Left cardiac atrium (tissue), 4 donors: ENCODE measurements around the gene AGXT. TPM values are rescaled to one million over a fixed set of nuclear protein-coding genes. Genes with fewer than 3 reads are reported as not detected.
"Not testable (repeated sequence)": the region's sequence is repeated elsewhere in the genome, so short reads cannot be mapped to it uniquely, and the experiment has no call there.

Source experiments
- ATAC-seq, 2 donors: fragments of 200-7000 bp; cut with Tn5 transposase; one replicate each; pipeline ENCODE4 v1.9.1; 2020; ENCODE audit warnings: mild to moderate bottlenecking in 2 of 2, moderate library complexity in 2 of 2
- DNase-seq: peaks from one replicate; pipeline ENCODE4 v3.0.0-alpha.2; 2020
- intact Hi-C, 2 donors: fragments of 100-400 bp; cut with DNase I; formaldehyde crosslinking; loops; one replicate each; pipeline versions ENCODE4 v1.14.1 to v1.15.1; 2022 to 2023
- total RNA-seq, 2 donors: library from RNA; stranded (reverse); fragmentation: NEBNext Ultra II Directional; extraction: Animal tissue kit (Norgen Biotek cat#: 25700); gene quantifications; one replicate each; pipeline ENCODE4 v1.2.1, GENCODE V29; 2021
- donor health status: DM: no; HTN: yes; CAD: no.
- donor health status: DM: no; HTN: yes; CAD: no; lungs with severe emphysema.
- donor health status: DM: yes; HTN: yes; CAD: no.
- donor health status: Dilated cardiomyopathy.

Gene AGXT
- total RNA-seq, 2 donors from 2014 or later: 0.24 to 0.29 TPM

- ATAC-seq (no peak), DNase-seq (no peak)
- intact Hi-C loops: loop anchor here (10.0 kb wide), 1 partner anchor 323 kb away; no protein-coding TSS in a partner anchor
Observed at GRCh38 chr2:240837621-240838020, 31.0 kb upstream of the AGXT start.

GRCh38 chr2:240839152-240840143 is 29.2 kb upstream of the AGXT start:
- no peak for ATAC-seq
- intact Hi-C loops: loop anchor here (10.0 kb wide), 1 partner anchor 325 kb away; no protein-coding TSS in a partner anchor
- DNase-seq: no peak

GRCh38 chr2:240840435-240841060 is 28.1 kb upstream of the AGXT start:
- intact Hi-C loops: no loop called here
- DNase-seq: peak; percentile 70
- peak; percentile 82 to 91 for ATAC-seq

- intact Hi-C loops, ATAC-seq, DNase-seq: not testable (repeated sequence)
Observed at GRCh38 chr2:240846309-240846708, 22.3 kb upstream of the AGXT start.

- intact Hi-C loops: no loop called here
- no peak for DNase-seq
- ATAC-seq: peak in 1 of 2 donors; percentile 79
Observed at GRCh38 chr2:240846873-240847595, 21.6 kb upstream of the AGXT start.

- intact Hi-C loops: no loop called here
- DNase-seq (no peak), ATAC-seq (no peak)
Observed at GRCh38 chr2:240847817-240848216, 20.8 kb upstream of the AGXT start.

GRCh38 chr2:240848900-240849680 is 19.5 kb upstream of the AGXT start:
- DNase-seq: no peak
- intact Hi-C loops: no loop called here
- no peak for ATAC-seq

- no peak for ATAC-seq
- no peak for DNase-seq
- intact Hi-C loops: loop anchor here in 1 of 2 donors (5.0 to 10.0 kb wide), 2 partner anchors 137 to 225 kb away; no protein-coding TSS in a partner anchor
Observed at GRCh38 chr2:240850026-240850425, 18.6 kb upstream of the AGXT start.

- DNase-seq: no peak
- peak in 1 of 2 donors; percentile 8 for ATAC-seq
- intact Hi-C loops: loop anchor here in 1 of 2 donors (5.0 to 10.0 kb wide), 2 partner anchors 137 to 224 kb away; no protein-coding TSS in a partner anchor
Observed at GRCh38 chr2:240850756-240851077, 17.9 kb upstream of the AGXT start.

GRCh38 chr2:240851078-240851991 is 17.3 kb upstream of the AGXT start:
- intact Hi-C loops: loop anchor here in 1 of 2 donors (5.0 to 10.0 kb wide), 2 partner anchors 136 to 223 kb away; no protein-coding TSS in a partner anchor
- ATAC-seq (peak; percentile 94 to 95), DNase-seq (peak; percentile 85)

GRCh38 chr2:240852671-240853314 is 15.8 kb upstream of the AGXT start:
- intact Hi-C loops: loop anchor here in 1 of 2 donors (5.0 to 10.0 kb wide), 2 partner anchors 135 to 222 kb away; no protein-coding TSS in a partner anchor
- DNase-seq (no peak), ATAC-seq (no peak)

- DNase-seq (no peak), ATAC-seq (no peak)
- intact Hi-C loops: loop anchor here in 1 of 2 donors (10.0 kb wide), 1 partner anchor 219 kb away; no protein-coding TSS in a partner anchor
Observed at GRCh38 chr2:240855670-240856069, 13.0 kb upstream of the AGXT start.

GRCh38 chr2:240856151-240856980 is 12.3 kb upstream of the AGXT start:
- intact Hi-C loops: loop anchor here in 1 of 2 donors (10.0 kb wide), 1 partner anchor 218 kb away; no protein-coding TSS in a partner anchor
- ATAC-seq (no peak), DNase-seq (no peak)

- intact Hi-C loops: loop anchor here in 1 of 2 donors (10.0 kb wide), 1 partner anchor 217 kb away; no protein-coding TSS in a partner anchor
- ATAC-seq (no peak), DNase-seq (no peak)
Observed at GRCh38 chr2:240857039-240858008, 11.3 kb upstream of the AGXT start.

GRCh38 chr2:240858321-240858720 is 10.3 kb upstream of the AGXT start:
- ATAC-seq: no peak
- intact Hi-C loops: loop anchor here in 1 of 2 donors (10.0 kb wide), 1 partner anchor 216 kb away; no protein-coding TSS in a partner anchor
- DNase-seq: no peak
